ENCODE data around the gene CTF1.
"Not testable (repeated sequence)": the region's sequence is repeated elsewhere in the genome, so short reads cannot be mapped to it uniquely, and the experiment has no call there.

CTF1 gene

GRCh38 chr16:30853758-30854157 is 42.7 kb upstream of the CTF1 start:
- H3K27me3 ChIP-seq (ENCODE audit: insufficient read depth, low read length, poor library complexity, severe bottlenecking) = no peaks in the 10 kb centered on the region
- no peaks in the 10 kb centered on the region for H4K20me1 ChIP-seq (ENCODE audit: insufficient read depth, low read length, poor library complexity, severe bottlenecking)
- no peaks in the 10 kb centered on the region for H3K36me3 ChIP-seq (ENCODE audit: insufficient read depth, low read length)
- no peaks in the 10 kb centered on the region for H3F3A ChIP-seq (ENCODE audit: low read depth)
- H3K4me3 ChIP-seq (ENCODE audit: low read length, poor library complexity, severe bottlenecking) = no peak overlapping the region
- no peak overlapping the region for H3K4me2 ChIP-seq (ENCODE audit: low read depth, low read length, poor library complexity, severe bottlenecking)
- no peaks in the 10 kb centered on the region for H3K79me2 ChIP-seq (ENCODE audit: insufficient read depth, low read length)
- H3K9ac ChIP-seq (ENCODE audit: low read depth, low read length, poor library complexity, severe bottlenecking) = no peak overlapping the region
- TF ChIP-seq CTCF (conservative IDR thresholded peaks at IDR 0.05; ENCODE audit: low read length) (no peak), EZH2phosphoT487 (IDR thresholded peaks at IDR 0.05; ENCODE audit: borderline replicate concordance) (no peak)
- no peaks in the 10 kb centered on the region for H3K4me1 ChIP-seq (ENCODE audit: insufficient read depth, low read length, poor library complexity, severe bottlenecking)
- no peaks in the 10 kb centered on the region for H3K9me3 ChIP-seq (ENCODE audit: insufficient read depth, low read depth, low read length)
- no peaks in the 10 kb centered on the region for H3K9me2 ChIP-seq (replicated peaks; ENCODE audit: low read depth, low read length)
- H2AFZ ChIP-seq (ENCODE audit: low read length) = no peak overlapping the region

- Histone ChIP-seq H3F3A (ENCODE audit: low read depth) (no peaks in the 10 kb centered on the region), H3K79me2 (ENCODE audit: insufficient read depth, low read length) (no peaks in the 10 kb centered on the region), H3K4me3 (ENCODE audit: low read length, poor library complexity, severe bottlenecking) (no peak overlapping the region), H3K4me1 (ENCODE audit: insufficient read depth, low read length, poor library complexity, severe bottlenecking) (no peaks in the 10 kb centered on the region), H3K9me2 (replicated peaks; ENCODE audit: low read depth, low read length) (no peaks in the 10 kb centered on the region), H3K9ac (ENCODE audit: low read depth, low read length, poor library complexity, severe bottlenecking) (no peak overlapping the region), H3K9me3 (ENCODE audit: insufficient read depth, low read depth, low read length) (no peaks in the 10 kb centered on the region), H3K36me3 (ENCODE audit: insufficient read depth, low read length) (no peaks in the 10 kb centered on the region), H3K27me3 (ENCODE audit: insufficient read depth, low read length, poor library complexity, severe bottlenecking) (no peaks in the 10 kb centered on the region), H2AFZ (ENCODE audit: low read length) (no peak overlapping the region), H4K20me1 (ENCODE audit: insufficient read depth, low read length, poor library complexity, severe bottlenecking) (no peaks in the 10 kb centered on the region), H3K4me2 (ENCODE audit: low read depth, low read length, poor library complexity, severe bottlenecking) (no peak overlapping the region)
- TF ChIP-seq EZH2phosphoT487 (IDR thresholded peaks at IDR 0.05; ENCODE audit: borderline replicate concordance) = no peak
- no peak for TF ChIP-seq CTCF (conservative IDR thresholded peaks at IDR 0.05; ENCODE audit: low read length)
Measured at GRCh38 chr16:30858111-30858495, 38.3 kb upstream of the CTF1 start.

- Histone ChIP-seq H3K9ac (ENCODE audit: low read depth, low read length, poor library complexity, severe bottlenecking) (no peak overlapping the region), H3K4me2 (ENCODE audit: low read depth, low read length, poor library complexity, severe bottlenecking) (no peak overlapping the region), H4K20me1 (ENCODE audit: insufficient read depth, low read length, poor library complexity, severe bottlenecking) (no peaks in the 10 kb centered on the region), H3K4me1 (ENCODE audit: insufficient read depth, low read length, poor library complexity, severe bottlenecking) (no peaks in the 10 kb centered on the region), H3K9me2 (replicated peaks; ENCODE audit: low read depth, low read length) (no peaks in the 10 kb centered on the region), H3K79me2 (ENCODE audit: insufficient read depth, low read length) (no peaks in the 10 kb centered on the region), H3K9me3 (ENCODE audit: insufficient read depth, low read depth, low read length) (no peaks in the 10 kb centered on the region), H3K36me3 (ENCODE audit: insufficient read depth, low read length) (no peaks in the 10 kb centered on the region), H3K27me3 (ENCODE audit: insufficient read depth, low read length, poor library complexity, severe bottlenecking) (no peaks in the 10 kb centered on the region), H2AFZ (ENCODE audit: low read length) (no peak overlapping the region), H3F3A (ENCODE audit: low read depth) (no peaks in the 10 kb centered on the region), H3K4me3 (ENCODE audit: low read length, poor library complexity, severe bottlenecking) (no peak overlapping the region)
- TF ChIP-seq EZH2phosphoT487 (IDR thresholded peaks at IDR 0.05; ENCODE audit: borderline replicate concordance) (no peak), CTCF (conservative IDR thresholded peaks at IDR 0.05; ENCODE audit: low read length) (no peak)
Measured at GRCh38 chr16:30858829-30859423, 37.5 kb upstream of the CTF1 start.

- not testable (repeated sequence) for H3K4me2 ChIP-seq (ENCODE audit: low read depth, low read length, poor library complexity, severe bottlenecking); H3K27me3 ChIP-seq (ENCODE audit: insufficient read depth, low read length, poor library complexity, severe bottlenecking); H3K79me2 ChIP-seq (ENCODE audit: insufficient read depth, low read length); H3F3A ChIP-seq (ENCODE audit: low read depth); H3K4me1 ChIP-seq (ENCODE audit: insufficient read depth, low read length, poor library complexity, severe bottlenecking); H3K9me3 ChIP-seq (ENCODE audit: insufficient read depth, low read depth, low read length); H4K20me1 ChIP-seq (ENCODE audit: insufficient read depth, low read length, poor library complexity, severe bottlenecking); H3K36me3 ChIP-seq (ENCODE audit: insufficient read depth, low read length); H3K9me2 ChIP-seq (replicated peaks; ENCODE audit: low read depth, low read length); H3K9ac ChIP-seq (ENCODE audit: low read depth, low read length, poor library complexity, severe bottlenecking); H3K4me3 ChIP-seq (ENCODE audit: low read length, poor library complexity, severe bottlenecking); H2AFZ ChIP-seq (ENCODE audit: low read length)
Measured at GRCh38 chr16:30860729-30861128, 35.7 kb upstream of the CTF1 start.

GRCh38 chr16:30863178-30863577 is 33.2 kb upstream of the CTF1 start:
- H3K79me2 ChIP-seq (ENCODE audit: insufficient read depth, low read length); H4K20me1 ChIP-seq (ENCODE audit: insufficient read depth, low read length, poor library complexity, severe bottlenecking); H2AFZ ChIP-seq (ENCODE audit: low read length); H3K4me3 ChIP-seq (ENCODE audit: low read length, poor library complexity, severe bottlenecking); H3K36me3 ChIP-seq (ENCODE audit: insufficient read depth, low read length); H3K27me3 ChIP-seq (ENCODE audit: insufficient read depth, low read length, poor library complexity, severe bottlenecking); H3K4me2 ChIP-seq (ENCODE audit: low read depth, low read length, poor library complexity, severe bottlenecking); H3K9me2 ChIP-seq (replicated peaks; ENCODE audit: low read depth, low read length); H3F3A ChIP-seq (ENCODE audit: low read depth); H3K9ac ChIP-seq (ENCODE audit: low read depth, low read length, poor library complexity, severe bottlenecking); H3K9me3 ChIP-seq (ENCODE audit: insufficient read depth, low read depth, low read length); H3K4me1 ChIP-seq (ENCODE audit: insufficient read depth, low read length, poor library complexity, severe bottlenecking): not testable (repeated sequence)

All from Loucy (cell line).